K562 (cell line): ENCODE measurements around the gene COQ8A. TPM values are rescaled to one million over a fixed set of nuclear protein-coding genes. Genes with fewer than 3 reads are reported as not detected.

Experiments
- ATAC-seq: fragments of 200-7000 bp; cut with Tn5 transposase; 3 replicates; pipeline ENCODE4 v1.9.1; 2020; ENCODE audit warnings: moderate library complexity
- BruUV-seq: library from RNA; stranded (reverse); fragments of 400-500 nt; replicated peaks from 2 replicates; lab custom pipeline; 2021; lab: Mats Ljungman, UMichigan
- CTCF ChIA-PET: fragments of 300-600 bp; formaldehyde crosslinking; extraction: SDS; loops from one replicate; lab custom pipeline; 2021; ENCODE audit warnings: low intra/inter-chr PET ratio; lab: Yijun Ruan, JAX
- POLR2A ChIA-PET: fragments of 300-600, 350-650 bp; sonication (Branson Sonifier 250); formaldehyde crosslinking; extraction: SDS; loops from one replicate; lab custom pipeline; 2021; ENCODE audit warnings: antibody characterized with exemption, inconsistent platforms; lab: Yijun Ruan, JAX
- DNase-seq, 4 experiments: peaks; one replicate each; pipeline versions ENCODE4 v3.0.0 to v3.0.0-alpha.2; 2011 to 2018; ENCODE audit warnings: low spot score in 3 of 4, mixed read lengths in 3 of 4; ENCODE audit errors: extremely low read depth in 1 of 4
- FAIRE-seq: peaks from 2 replicates; lab custom pipeline; 2011; peaks lifted over from hg19 to GRCh38; lab: Jason Lieb, UNC
- H2AFZ ChIP-seq: 2 replicates; pipeline ENCODE4 v1.6.0; 2011; ENCODE audit warnings: low read depth, low read length, control low read depth, inconsistent platforms
- H3K27ac ChIP-seq: fragments of 200-600 bp; 3 replicates; pipeline ENCODE4 v1.8.0; 2011; ENCODE audit warnings: low read depth, mild to moderate bottlenecking, control low read depth, inconsistent platforms, low read length, moderate library complexity, mixed read lengths; ENCODE audit errors: extremely low read depth
- H3K27me3 ChIP-seq, 2 experiments: fragments of 300-600 bp in 1 of 2; 2 replicates in 1 of 2; 3 replicates in 1 of 2; pipeline versions ENCODE4 v1.6.0 to v1.8.0; 2011; ENCODE audit warnings: inconsistent platforms in 2 of 2, low read length in 2 of 2, mild to moderate bottlenecking in 1 of 2, mixed read lengths in 1 of 2, moderate library complexity in 1 of 2; ENCODE audit not compliant: control insufficient read depth in 2 of 2, insufficient read depth in 2 of 2
- H3K36me3 ChIP-seq: fragments of 300-600 bp; 3 replicates; pipeline ENCODE4 v1.8.0; 2011; ENCODE audit warnings: mild to moderate bottlenecking, low read length, inconsistent platforms; ENCODE audit not compliant: control insufficient read depth, insufficient read depth
- H3K4me1 ChIP-seq, 2 experiments: fragments of 200-600 bp in 1 of 2; replicated peaks in 1 of 2; 2 replicates in 1 of 2; 3 replicates in 1 of 2; pipeline versions ENCODE4 v1.5.1 to v1.8.0; 2011; ENCODE audit warnings: inconsistent platforms in 2 of 2, low read length in 2 of 2, mild to moderate bottlenecking in 1 of 2, mixed read lengths in 1 of 2, moderate library complexity in 1 of 2; ENCODE audit not compliant: control insufficient read depth in 2 of 2, insufficient read depth in 2 of 2
- H3K4me2 ChIP-seq: 2 replicates; pipeline ENCODE4 v1.6.1; 2011; ENCODE audit warnings: low read length, control low read depth, inconsistent platforms, mixed read lengths; ENCODE audit not compliant: insufficient read depth
- H3K4me3 ChIP-seq: fragments of 200-600 bp; sonication (generic), shearing (Covaris generic); 2 replicates; pipeline ENCODE4 v1.5.1; 2016; ENCODE audit warnings: control low read depth, inconsistent platforms
- H3K79me2 ChIP-seq: fragments of 200-600 bp; 3 replicates; pipeline ENCODE4 v1.8.0; 2011; ENCODE audit warnings: low read length, inconsistent platforms; ENCODE audit not compliant: control insufficient read depth, insufficient read depth
- H3K9ac ChIP-seq, 2 experiments: 2 replicates each; pipeline versions ENCODE4 v1.6.0 to v1.6.1; 2011; ENCODE audit warnings: low read depth in 2 of 2, low read length in 2 of 2, control low read depth in 1 of 2, inconsistent platforms in 1 of 2, mild to moderate bottlenecking in 1 of 2, mixed read lengths in 1 of 2; ENCODE audit not compliant: insufficient read depth in 1 of 2
- H3K9me1 ChIP-seq: one replicate; pipeline ENCODE4 v1.6.0; 2011; ENCODE audit warnings: inconsistent platforms, mild to moderate bottlenecking, low read length, moderate library complexity; ENCODE audit not compliant: control insufficient read depth, insufficient read depth
- H3K9me3 ChIP-seq: replicated peaks from 2 replicates; pipeline ENCODE4 v1.5.1; 2011; ENCODE audit warnings: low read depth, low read length, inconsistent platforms; ENCODE audit not compliant: control insufficient read depth, insufficient read depth
- H4K20me1 ChIP-seq: replicated peaks from 2 replicates; pipeline ENCODE4 v1.6.1; 2011; ENCODE audit warnings: low read length, inconsistent platforms, mixed read lengths; ENCODE audit not compliant: control insufficient read depth, insufficient read depth
- CBX2 ChIP-seq: fragments of 200-600 bp; sonication (generic); IDR thresholded peaks from one replicate; pipeline ENCODE4 v1.6.1; 2012; ENCODE audit warnings: mild to moderate bottlenecking, low read length, inconsistent platforms; ENCODE audit not compliant: insufficient read depth, poor library complexity, severe bottlenecking
- ESRRA ChIP-seq: fragments of 450-650 bp; IDR thresholded peaks from 2 replicates; pipeline ENCODE4 v1.6.1; 2014; ENCODE audit warnings: low read depth, mild to moderate bottlenecking, moderate library complexity, borderline replicate concordance
- MEIS2 ChIP-seq: fragments of 450-650 bp; IDR thresholded peaks from 2 replicates; pipeline ENCODE4 v1.6.1; 2014; ENCODE audit warnings: mild to moderate bottlenecking; ENCODE audit not compliant: partially characterized antibody
- NFIC ChIP-seq: fragments of 450-650 bp; IDR thresholded peaks from 2 replicates; pipeline ENCODE4 v1.6.1; 2017; ENCODE audit warnings: mild to moderate bottlenecking, inconsistent platforms
- NFXL1 ChIP-seq: fragments of 450-650 bp; formaldehyde crosslinking; IDR thresholded peaks from 2 replicates; pipeline ENCODE4 v1.4.0; 2021; ENCODE audit warnings: mild to moderate bottlenecking
- NR4A1 ChIP-seq, 2 experiments: fragments of 250-450 bp in 1 of 2; fragments of 450-650 bp in 1 of 2; sonication (Bioruptor Pico) in 1 of 2; IDR thresholded peaks; 2 replicates each; pipeline versions ENCODE4 v1.4.0 to v1.6.1; 2016 to 2020; ENCODE audit warnings: mild to moderate bottlenecking in 2 of 2, missing compliant biosample characterization in 1 of 2, missing genetic modification characterization in 1 of 2, moderate library complexity in 1 of 2
- PKNOX1 ChIP-seq: fragments of 450-650 bp; IDR thresholded peaks from 2 replicates; pipeline ENCODE4 v1.6.1; 2016
- SAFB ChIP-seq: fragments of 200-400 bp; formaldehyde crosslinking; IDR thresholded peaks from 2 replicates; pipeline ENCODE4 v1.6.1; 2017; ENCODE audit warnings: low read depth, low read length, borderline replicate concordance
- SMAD4 ChIP-seq: fragments of 250-450 bp; sonication (Bioruptor Pico); conservative IDR thresholded peaks from 2 replicates; pipeline ENCODE4 v1.8.0; 2021; ENCODE audit warnings: inconsistent platforms, mild to moderate bottlenecking, moderate library complexity
- TRIM24 ChIP-seq, 2 experiments: fragments of 450-650 bp; IDR thresholded peaks; 2 replicates each; pipeline ENCODE4 v1.6.1; 2016
- ZC3H8 ChIP-seq: fragments of 450-650 bp; IDR thresholded peaks from 2 replicates; pipeline ENCODE4 v1.6.1; 2017
- WGBS: fragments of 100-300 bp; shearing (Covaris generic); methylation state at CpG from one replicate; pipeline ENCODE4 v1.1.6; 2016; ENCODE audit warnings: low coverage, mixed read lengths; ENCODE audit not compliant: insufficient coverage; ENCODE audit errors: missing lambda C conversion rate; 5-methylcytosine and 5-hydroxymethylcytosine counted together
- in situ Hi-C: fragments of 300-500 bp; cut with MboI; formaldehyde crosslinking; loops from 4 replicates; pipeline ENCODE4 v1.15.0; 2018; ENCODE audit warnings: inconsistent platforms, mixed read lengths
- intact Hi-C: fragments of 100-400 bp; cut with micrococcal nuclease; formaldehyde crosslinking; loops from 2 replicates; pipeline ENCODE4 v1.14.2; 2022
- polyA plus RNA-seq, 8 experiments: library from polyadenylated mRNA; depleted of rRNA in 4 of 8; stranded (reverse) in 5 of 8; unstranded in 3 of 8; fragments of >200 nt; fragmentation: Nextera tagmentation in 2 of 8; fragmentation: Illumina TruSeq in 1 of 8; extraction: Ambion mirVana in 2 of 8; extraction: Trizol in 1 of 8; gene quantifications; 2 replicates each; pipeline versions ENCODE4 v1.2.1 to v1.2.3, GENCODE V29; 2011 to 2014; ENCODE audit warnings: inconsistent platforms in 1 of 8, missing spikeins in 1 of 8
- total RNA-seq, 7 experiments: library from RNA; depleted of rRNA in 6 of 7; stranded (reverse); fragments of >200 nt in 6 of 7; fragmentation: Illumina TruSeq in 2 of 7; extraction: Trizol in 2 of 7; gene quantifications; 2 replicates each; pipeline versions ENCODE4 v1.2.1 to v1.2.3, GENCODE V29; 2011 to 2021; ENCODE audit warnings: low replicate concordance in 1 of 7

COQ8A gene
- total and polyA plus RNA-seq, 9 of the 15 experiments (the other 6 are each of a cell fraction or from before 2014, with no cell fraction given), result 2.6 to 54.3 (median 32.4) TPM

DNA sequence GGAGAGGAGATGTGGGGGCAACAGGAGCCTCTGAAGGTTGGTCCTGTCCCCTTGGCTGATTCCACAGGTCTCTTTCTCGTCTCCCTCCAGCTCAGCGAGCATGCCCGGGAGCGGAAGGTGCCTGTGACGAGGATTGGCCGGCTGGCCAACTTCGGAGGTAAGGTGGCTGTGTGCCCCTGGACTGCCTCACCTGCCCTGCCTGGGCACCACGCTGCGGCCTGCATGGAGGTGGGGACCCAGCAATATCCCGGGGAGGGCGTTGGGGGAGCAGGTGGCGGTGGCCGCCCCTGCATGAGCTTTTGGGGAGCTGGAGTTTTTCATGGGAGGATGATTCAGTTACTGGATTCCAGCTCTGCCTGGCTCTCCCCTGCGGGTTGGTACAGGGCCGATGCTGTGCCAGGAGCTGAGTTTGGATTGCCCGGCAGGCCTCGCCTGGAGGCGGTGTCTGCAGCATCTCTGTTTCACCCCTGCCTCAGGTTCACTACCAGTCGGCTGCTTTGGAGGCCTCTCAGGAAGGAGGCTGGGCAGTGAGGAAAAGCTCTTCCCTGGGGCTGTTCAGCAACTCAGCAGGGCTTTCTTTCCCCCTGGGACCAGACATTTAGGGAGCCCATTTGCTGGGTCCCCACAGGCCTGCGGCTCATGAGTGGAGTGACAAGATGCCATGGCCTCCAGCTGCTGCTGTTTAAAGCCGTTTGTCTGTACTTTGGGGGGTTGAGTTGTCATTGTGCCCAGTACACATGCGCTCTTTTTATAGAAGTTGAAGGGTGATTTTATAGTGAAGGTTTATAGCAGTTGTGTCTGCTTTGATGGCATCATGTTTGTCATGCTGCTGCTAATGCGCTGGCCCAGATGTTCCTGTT is 25.7 kb downstream of the COQ8A start:
- Histone ChIP-seq H3K9me1 (no peaks in the 10 kb centered on the region), H3K27me3 (no peaks in the 10 kb centered on the region), H3K4me1 (peaks cover 0 to 18% of the 10 kb centered on the region in 2 experiments; a peak in 3 of 5 replicates), H3K4me3 (no peak overlapping the region), H4K20me1 (no peaks in the 10 kb centered on the region), H3K9ac (no peak overlapping the region), H3K27ac (no peak overlapping the region), H3K79me2 (no peaks in the 10 kb centered on the region; the same call in 2 of the 3 replicates), H3K36me3 (peaks cover 11% of the 10 kb centered on the region; the same call in 2 of the 3 replicates), H3K9me3 (no peaks in the 10 kb centered on the region), H3K4me2 (no peak overlapping the region), H2AFZ (no peak overlapping the region)
- TF ChIP-seq NFXL1 (no peak), NFIC (no peak), SAFB (no peak)
- ATAC-seq, result no peak
- intact Hi-C loops, result no loop called here
- no peak for DNase-seq
- ChIA-PET CTCF (no interaction called here), POLR2A (interaction anchor here (1.2 kb wide), 1 partner anchor 41 kb away, joined by 3 read pairs; no protein-coding TSS in a partner anchor)
- 89% methylated on average over 20 of the region's 23 CpGs for WGBS
- FAIRE-seq, result no peak
- in situ Hi-C loops, result no loop called here
- BruUV-seq, result no TSS peak

- POLR2A ChIA-PET, result interaction anchor here (1.4 kb wide), 1 partner anchor 13 kb away, joined by 8 read pairs; no protein-coding TSS in a partner anchor
- Histone ChIP-seq H3K36me3 (peaks cover 11% of the 10 kb centered on the region; the same call in 2 of the 3 replicates), H3K27me3 (no peaks in the 10 kb centered on the region), H3K27ac (no peak overlapping the region), H3K9me1 (no peaks in the 10 kb centered on the region), H3K79me2 (no peaks in the 10 kb centered on the region), H3K9ac (no peak overlapping the region), H3K4me3 (no peak overlapping the region), H4K20me1 (no peaks in the 10 kb centered on the region), H3K9me3 (no peaks in the 10 kb centered on the region), H2AFZ (no peak overlapping the region), H3K4me1 (peaks cover 0 to 10% of the 10 kb centered on the region in 2 experiments; a peak in 2 of 5 replicates), H3K4me2 (no peak overlapping the region)
- ATAC-seq, result no peak
- WGBS, result 91% methylated on average over 4 of the region's 4 CpGs
- CTCF ChIA-PET, result no interaction called here
- BruUV-seq, result no TSS peak
- in situ Hi-C loops (no loop called here), intact Hi-C loops (no loop called here)
- DNase-seq, result no peak
- FAIRE-seq, result no peak
- TF ChIP-seq ESRRA (no peak), NR4A1 (CRISPR knock-in tag; IDR thresholded peaks at IDR 0.05) (no peak), NR4A1 (tag; IDR thresholded peaks at IDR 0.05) (no peak), SMAD4 (CRISPR knock-in tag) (no peak), PKNOX1 (peak; percentile 19; the same call in 1 of the 2 replicates), MEIS2 (no peak), CBX2 (no peak), ZC3H8 (no peak), TRIM24 (IDR thresholded peaks at IDR 0.05) (no peak)
These were observed 26.6 kb downstream of the COQ8A start for GRCh38 chr1:226966683-226967082.
